Measurements from ENCODE around the gene EPHB1. TPM values are rescaled to one million over a fixed set of nuclear protein-coding genes. Genes with fewer than 3 reads are reported as not detected.

Gene EPHB1
- total RNA-seq, 1 donor from 2014 or later: 3.0 TPM

GRCh38 chr3:134807189-134807588 lies 12.1 kb downstream of the EPHB1 start:
- Histone ChIP-seq H3K27me3 (ENCODE audit: low read depth) (no peaks in the 10 kb centered on the region), H3K36me3 (no peaks in the 10 kb centered on the region), H3K4me3 (no peak overlapping the region), H3K9me3 (no peaks in the 10 kb centered on the region), H3K4me1 (no peaks in the 10 kb centered on the region), H3K27ac (no peak overlapping the region)
- intact Hi-C loops (cut with DNase I): no loop called here
- no peak for TF ChIP-seq CTCF (IDR thresholded peaks at IDR 0.05)
- DNase-seq (no peak), ATAC-seq (no peak)

- Histone ChIP-seq H3K9me3 (no peaks in the 10 kb centered on the region), H3K27ac (no peak overlapping the region), H3K36me3 (no peaks in the 10 kb centered on the region), H3K27me3 (ENCODE audit: low read depth) (no peaks in the 10 kb centered on the region), H3K4me1 (no peaks in the 10 kb centered on the region), H3K4me3 (no peak overlapping the region)
- no peak for ATAC-seq
- no peak for DNase-seq
- no peak for TF ChIP-seq CTCF (IDR thresholded peaks at IDR 0.05)
- intact Hi-C loops (cut with DNase I): no loop called here
Measured at GRCh38 chr3:134808835-134809234, 13.8 kb downstream of the EPHB1 start.

DNA sequence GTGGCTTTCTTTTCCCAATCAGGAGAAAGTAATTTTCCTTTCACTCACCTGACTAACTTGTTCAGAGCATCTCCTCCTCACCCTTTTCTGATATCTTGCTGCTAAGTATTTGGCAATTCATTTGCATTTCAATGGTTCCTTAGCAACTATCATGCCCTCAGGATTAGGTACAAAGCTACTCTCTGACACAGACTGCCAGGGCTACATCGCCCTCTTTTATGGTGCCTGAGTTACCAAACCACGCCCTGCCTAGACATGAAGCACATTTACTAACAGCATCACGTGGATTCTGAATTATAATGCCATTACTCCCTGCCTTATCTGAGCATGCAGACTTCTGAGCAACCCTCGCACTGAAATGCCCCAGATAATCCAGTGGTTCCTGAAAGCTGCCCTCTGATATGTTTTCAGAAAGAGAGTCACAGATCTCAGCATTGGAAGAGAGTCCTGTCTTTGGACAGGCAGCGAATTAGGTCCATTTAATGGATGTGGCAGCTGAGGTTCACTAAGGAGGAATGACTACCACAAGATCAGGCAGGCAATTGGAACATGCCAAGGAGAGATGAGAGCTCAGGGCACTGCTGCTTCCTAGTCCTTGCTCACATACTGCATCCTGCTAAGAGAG lies 14.5 kb downstream of the EPHB1 start:
- no peaks in the 10 kb centered on the region for H3K36me3 ChIP-seq
- no peaks in the 10 kb centered on the region for H3K4me1 ChIP-seq
- intact Hi-C loops (cut with DNase I): no loop called here
- H3K27me3 ChIP-seq (ENCODE audit: low read depth): no peaks in the 10 kb centered on the region
- DNase-seq (no peak), ATAC-seq (no peak)
- no peak for TF ChIP-seq CTCF (IDR thresholded peaks at IDR 0.05)
- H3K4me3 ChIP-seq: no peak overlapping the region
- no peaks in the 10 kb centered on the region for H3K9me3 ChIP-seq
- no peak overlapping the region for H3K27ac ChIP-seq

- TF ChIP-seq CTCF (IDR thresholded peaks at IDR 0.05): no peak
Measured at GRCh38 chr3:134810052-134810435, 15.0 kb downstream of the EPHB1 start.

DNA sequence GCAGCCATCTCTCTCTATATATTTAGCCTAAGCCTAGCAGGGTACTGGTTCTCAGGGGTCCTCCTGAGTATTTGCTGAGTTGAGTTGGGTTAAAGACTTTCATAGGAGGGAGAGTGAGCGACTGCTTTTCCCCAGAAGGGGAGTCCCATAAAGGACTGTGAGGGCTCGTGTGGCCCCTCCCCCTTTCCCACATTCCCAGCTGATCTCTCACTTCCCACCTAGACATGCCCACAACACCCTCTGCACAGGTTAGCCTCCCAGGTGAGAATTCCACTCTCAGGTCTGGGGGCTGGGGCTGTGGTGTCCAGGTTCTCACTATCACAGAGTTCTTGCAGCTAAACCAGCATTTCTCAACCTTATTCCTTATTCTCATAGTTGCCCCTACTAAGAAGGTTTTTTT lies 15.8 kb downstream of the EPHB1 start:
- H3K36me3 ChIP-seq: no peaks in the 10 kb centered on the region
- DNase-seq (no peak), ATAC-seq (no peak)
- H3K27me3 ChIP-seq (ENCODE audit: low read depth): no peaks in the 10 kb centered on the region
- no peaks in the 10 kb centered on the region for H3K4me1 ChIP-seq
- intact Hi-C loops (cut with DNase I): no loop called here
- H3K9me3 ChIP-seq: no peaks in the 10 kb centered on the region
- no peak overlapping the region for H3K4me3 ChIP-seq
- no peak overlapping the region for H3K27ac ChIP-seq
- TF ChIP-seq CTCF (IDR thresholded peaks at IDR 0.05): no peak

More at GRCh38 chr3:134810052-134810435, 15.0 kb downstream of the EPHB1 start:
- no peaks in the 10 kb centered on the region for H3K4me1 ChIP-seq
- no peaks in the 10 kb centered on the region for H3K9me3 ChIP-seq
- ATAC-seq: no peak
- no peaks in the 10 kb centered on the region for H3K36me3 ChIP-seq
- intact Hi-C loops (cut with DNase I): no loop called here
- no peak overlapping the region for H3K27ac ChIP-seq
- H3K27me3 ChIP-seq (ENCODE audit: low read depth): no peaks in the 10 kb centered on the region
- H3K4me3 ChIP-seq: no peak overlapping the region
- no peak for DNase-seq

Data from lower lobe of right lung (tissue), 2 donors.